ENCODE results near the gene PGP. TPM values are rescaled to one million over a fixed set of nuclear protein-coding genes. Genes with fewer than 3 reads are reported as not detected.

The PGP gene
- total RNA-seq, 1 donor from 2014 or later: 30.6 TPM

DNA sequence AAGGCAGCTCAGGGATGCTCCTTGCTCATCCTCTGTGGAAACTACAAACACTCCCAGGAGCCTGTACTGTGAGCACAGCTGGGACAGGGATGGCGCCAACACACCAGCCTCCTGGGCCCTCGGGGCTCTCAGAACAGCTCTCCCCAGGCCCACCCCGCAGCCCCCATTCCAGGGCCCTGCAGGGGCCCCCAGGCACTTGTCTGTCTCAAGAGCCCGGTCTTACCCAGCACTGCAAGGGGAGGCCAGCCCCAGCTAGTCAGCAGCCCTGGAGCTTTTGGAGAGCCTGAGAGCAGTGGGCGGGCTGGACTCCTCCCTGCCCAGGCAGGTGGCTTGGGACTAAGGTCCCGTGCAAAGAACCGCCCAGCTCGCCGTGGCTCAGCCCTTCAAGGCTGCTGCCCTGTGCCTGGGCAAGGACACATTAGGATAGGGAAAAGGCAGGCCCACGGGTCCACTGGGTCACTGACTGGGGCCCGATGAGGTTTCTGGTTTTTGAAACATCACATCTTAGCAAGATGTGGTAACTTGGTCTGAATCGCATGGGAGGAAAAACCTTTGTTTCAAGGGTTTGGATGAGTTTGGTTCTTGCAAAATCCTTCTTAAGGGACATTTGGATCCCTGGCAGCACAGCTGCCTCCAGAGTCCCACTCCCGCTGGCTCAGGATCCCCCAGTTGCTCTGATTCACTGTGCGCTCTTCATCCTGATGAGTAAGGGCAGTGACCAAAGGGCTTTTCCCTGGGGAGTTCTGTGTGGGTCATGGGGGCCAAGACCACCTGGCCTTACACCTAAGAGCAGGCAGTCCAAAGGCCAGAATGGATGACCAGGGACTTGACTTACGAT lies 24.4 kb upstream of the PGP start:
- TF ChIP-seq, protein P1, sequence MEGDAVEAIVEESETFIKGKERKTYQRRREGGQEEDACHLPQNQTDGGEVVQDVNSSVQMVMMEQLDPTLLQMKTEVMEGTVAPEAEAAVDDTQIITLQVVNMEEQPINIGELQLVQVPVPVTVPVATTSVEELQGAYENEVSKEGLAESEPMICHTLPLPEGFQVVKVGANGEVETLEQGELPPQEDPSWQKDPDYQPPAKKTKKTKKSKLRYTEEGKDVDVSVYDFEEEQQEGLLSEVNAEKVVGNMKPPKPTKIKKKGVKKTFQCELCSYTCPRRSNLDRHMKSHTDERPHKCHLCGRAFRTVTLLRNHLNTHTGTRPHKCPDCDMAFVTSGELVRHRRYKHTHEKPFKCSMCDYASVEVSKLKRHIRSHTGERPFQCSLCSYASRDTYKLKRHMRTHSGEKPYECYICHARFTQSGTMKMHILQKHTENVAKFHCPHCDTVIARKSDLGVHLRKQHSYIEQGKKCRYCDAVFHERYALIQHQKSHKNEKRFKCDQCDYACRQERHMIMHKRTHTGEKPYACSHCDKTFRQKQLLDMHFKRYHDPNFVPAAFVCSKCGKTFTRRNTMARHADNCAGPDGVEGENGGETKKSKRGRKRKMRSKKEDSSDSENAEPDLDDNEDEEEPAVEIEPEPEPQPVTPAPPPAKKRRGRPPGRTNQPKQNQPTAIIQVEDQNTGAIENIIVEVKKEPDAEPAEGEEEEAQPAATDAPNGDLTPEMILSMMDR (IDR thresholded peaks at IDR 0.05; ENCODE audit: unreplicated experiment): no peak
- Mint-ChIP-seq H3K27me3 (peaks cover 5% of the 10 kb centered on the region), H3K4me3 (ENCODE audit: low read depth) (no peak overlapping the region), H3K9me3 (ENCODE audit: low read depth) (no peaks in the 10 kb centered on the region), H3K4me1 (ENCODE audit: low read depth) (no peaks in the 10 kb centered on the region), H3K27ac (no peak overlapping the region), H3K36me3 (ENCODE audit: insufficient read depth) (peaks cover 14% of the 10 kb centered on the region)
- no peak for DNase-seq (ENCODE audit: low spot score, unreplicated experiment)

DNA sequence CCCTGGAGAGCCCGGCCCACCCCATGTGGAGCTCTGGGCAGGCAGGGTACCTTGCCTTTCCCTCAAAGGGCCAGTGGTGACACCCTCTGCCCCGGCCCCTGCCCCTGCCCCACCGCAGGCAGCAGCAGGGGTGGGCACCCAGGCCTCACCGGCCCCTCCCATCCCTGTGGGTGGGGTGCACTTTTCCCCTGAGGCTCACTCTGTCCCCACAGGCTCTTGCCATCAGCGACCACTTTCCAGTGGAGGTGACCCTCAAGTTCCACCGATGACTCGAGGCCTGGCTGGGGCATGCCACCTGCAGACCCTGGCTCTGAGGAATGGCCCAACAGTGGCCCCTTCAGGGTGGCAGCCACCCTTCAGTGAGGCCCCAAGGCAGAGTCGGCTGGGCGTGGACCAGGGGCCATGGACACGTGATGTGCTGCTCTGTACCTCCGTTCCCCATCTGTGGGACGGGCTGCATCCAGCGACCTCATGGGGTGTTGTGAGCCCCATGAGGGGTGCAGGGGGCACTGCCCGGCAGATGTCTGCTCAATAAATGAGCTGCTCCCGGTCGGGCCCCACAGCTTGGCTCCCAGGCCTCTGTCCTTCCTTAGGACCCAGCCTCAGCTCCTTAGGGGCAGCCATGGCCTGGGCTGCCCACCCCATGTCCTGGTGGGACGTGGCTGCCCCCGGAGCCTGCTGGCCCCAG lies 23.7 kb upstream of the PGP start:
- no peak overlapping the region for H3K4me3 Mint-ChIP-seq (ENCODE audit: low read depth)
- H3K27ac Mint-ChIP-seq: no peak overlapping the region
- peaks cover 15% of the 10 kb centered on the region for H3K36me3 Mint-ChIP-seq (ENCODE audit: insufficient read depth)
- TF ChIP-seq, protein P1 (IDR thresholded peaks at IDR 0.05; ENCODE audit: unreplicated experiment): no peak
- H3K4me1 Mint-ChIP-seq (ENCODE audit: low read depth): no peaks in the 10 kb centered on the region
- peaks cover 5% of the 10 kb centered on the region for H3K27me3 Mint-ChIP-seq
- DNase-seq (ENCODE audit: low spot score, unreplicated experiment): no peak
- no peaks in the 10 kb centered on the region for H3K9me3 Mint-ChIP-seq (ENCODE audit: low read depth)

DNA sequence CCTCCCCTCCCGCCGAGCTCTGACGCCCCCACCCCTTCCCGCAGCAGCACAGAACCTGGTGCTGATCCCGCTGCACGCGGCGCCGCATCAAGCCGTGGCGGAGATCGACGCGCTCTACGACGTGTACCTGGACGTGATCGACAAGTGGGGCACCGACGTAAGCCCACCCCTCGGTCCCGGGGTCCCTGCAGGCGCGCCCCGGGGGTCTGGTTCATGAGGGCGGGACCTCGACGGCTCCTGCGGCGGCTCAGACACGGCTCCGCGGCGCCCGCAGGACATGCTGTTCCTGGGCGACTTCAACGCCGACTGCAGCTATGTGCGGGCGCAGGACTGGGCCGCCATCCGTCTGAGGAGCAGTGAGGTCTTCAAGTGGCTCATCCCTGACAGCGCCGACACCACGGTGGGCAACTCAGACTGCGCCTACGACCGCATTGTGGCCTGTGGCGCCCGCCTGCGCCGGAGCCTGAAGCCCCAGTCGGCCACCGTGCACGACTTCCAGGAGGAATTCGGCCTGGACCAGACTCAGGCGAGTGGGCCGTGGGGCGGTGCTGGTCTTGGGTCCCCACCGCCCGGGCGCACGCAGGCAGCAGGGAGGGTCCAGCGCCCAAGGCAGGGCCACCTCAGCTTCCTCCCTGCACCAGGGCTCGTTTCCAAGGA lies 23.0 kb upstream of the PGP start:
- H3K36me3 Mint-ChIP-seq (ENCODE audit: insufficient read depth): peaks cover 15% of the 10 kb centered on the region
- H3K4me3 Mint-ChIP-seq (ENCODE audit: low read depth): no peak overlapping the region
- no peak for DNase-seq (ENCODE audit: low spot score, unreplicated experiment)
- H3K27ac Mint-ChIP-seq: no peak overlapping the region
- H3K4me1 Mint-ChIP-seq (ENCODE audit: low read depth): no peaks in the 10 kb centered on the region
- no peaks in the 10 kb centered on the region for H3K9me3 Mint-ChIP-seq (ENCODE audit: low read depth)
- H3K27me3 Mint-ChIP-seq: peaks cover 5% of the 10 kb centered on the region
- TF ChIP-seq, protein P1 (IDR thresholded peaks at IDR 0.05; ENCODE audit: unreplicated experiment): no peak

DNA sequence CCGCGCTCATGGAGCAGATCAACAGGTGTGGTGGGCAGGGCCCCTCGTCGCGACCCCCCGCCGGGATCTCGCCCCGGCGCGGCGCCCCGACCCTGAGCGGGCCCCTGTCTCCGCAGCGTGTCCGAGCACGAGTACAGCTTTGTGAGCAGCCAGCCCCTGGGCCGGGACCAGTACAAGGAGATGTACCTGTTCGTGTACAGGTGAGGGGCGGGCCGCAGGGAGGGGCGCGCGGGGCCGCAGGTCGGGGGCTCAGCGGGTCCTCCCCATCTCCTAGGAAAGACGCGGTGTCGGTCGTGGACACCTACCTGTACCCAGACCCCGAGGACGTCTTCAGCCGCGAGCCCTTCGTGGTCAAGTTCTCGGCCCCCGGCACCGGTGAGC lies 22.5 kb upstream of the PGP start:
- H3K9me3 Mint-ChIP-seq (ENCODE audit: low read depth): no peaks in the 10 kb centered on the region
- peaks cover 12% of the 10 kb centered on the region for H3K36me3 Mint-ChIP-seq (ENCODE audit: insufficient read depth)
- DNase-seq (ENCODE audit: low spot score, unreplicated experiment): no peak
- no peak overlapping the region for H3K27ac Mint-ChIP-seq
- TF ChIP-seq, protein P1 (IDR thresholded peaks at IDR 0.05; ENCODE audit: unreplicated experiment): no peak
- H3K4me1 Mint-ChIP-seq (ENCODE audit: low read depth): no peaks in the 10 kb centered on the region
- peaks cover 5% of the 10 kb centered on the region for H3K27me3 Mint-ChIP-seq
- H3K4me3 Mint-ChIP-seq (ENCODE audit: low read depth): no peak overlapping the region

DNA sequence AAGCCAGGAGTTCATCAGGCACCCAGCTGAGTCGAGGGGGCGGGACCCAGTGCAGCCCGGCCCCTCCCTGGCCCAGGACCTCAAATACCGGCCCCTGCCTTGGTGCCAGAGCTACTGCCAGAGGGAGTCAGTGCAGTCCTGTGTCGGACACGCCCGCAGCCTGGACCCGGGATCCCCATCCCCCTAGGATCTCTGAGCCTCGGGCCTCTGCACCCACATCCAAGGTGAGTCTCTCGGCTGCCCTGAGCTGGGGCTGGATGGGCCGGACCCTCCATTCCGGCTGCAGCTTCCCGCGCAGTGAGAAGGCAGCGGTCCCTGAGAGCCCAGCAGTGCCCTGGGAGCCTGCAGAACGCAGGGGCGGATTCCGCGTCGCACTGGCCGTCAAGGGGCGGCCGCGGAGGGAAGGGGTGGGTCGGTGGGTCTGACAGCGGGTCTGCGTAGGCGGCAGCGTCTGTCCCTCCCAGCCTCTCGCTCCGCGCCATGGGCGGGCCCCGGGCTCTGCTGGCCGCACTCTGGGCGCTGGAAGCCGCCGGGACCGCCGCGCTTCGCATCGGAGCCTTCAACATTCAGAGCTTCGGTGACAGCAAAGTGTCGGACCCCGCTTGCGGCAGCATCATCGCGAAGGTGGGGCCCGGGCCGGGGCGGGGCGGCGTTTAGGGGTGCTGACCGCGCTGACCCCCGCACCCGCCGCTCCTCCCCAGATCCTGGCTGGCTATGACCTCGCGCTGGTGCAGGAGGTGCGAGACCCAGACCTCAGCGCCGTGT lies 21.9 kb upstream of the PGP start, which contains the start of gene DNASE1L2:
Gene DNASE1L2 (plus strand): TSS at position 108 of the 765 bp plus-strand sequence. CDS start 373 bp downstream, at position 481.
- H3K27ac Mint-ChIP-seq: no peak within 1 kb of the TSS
- no peak for DNase-seq (ENCODE audit: low spot score, unreplicated experiment)
- H3K4me1 Mint-ChIP-seq (ENCODE audit: low read depth): no peaks in the 10 kb centered on the region
- no peak within 1 kb of the TSS for H3K4me3 Mint-ChIP-seq (ENCODE audit: low read depth)
- no peaks in the 10 kb centered on the region for H3K9me3 Mint-ChIP-seq (ENCODE audit: low read depth)
- H3K27me3 Mint-ChIP-seq: peaks cover 5% of the 10 kb centered on the region
- H3K36me3 Mint-ChIP-seq (ENCODE audit: insufficient read depth): peaks cover 12% of the 10 kb centered on the region
- TF ChIP-seq, protein P1 (IDR thresholded peaks at IDR 0.05; ENCODE audit: unreplicated experiment): no peak

Data from progenitor cell of endocrine pancreas (in vitro differentiated cells).